HT1080 (cell line): Measurements from ENCODE around the gene SLC34A1. TPM values are rescaled to one million over a fixed set of nuclear protein-coding genes. Genes with fewer than 3 reads are reported as not detected.
"Not testable (repeated sequence)": the region's sequence is repeated elsewhere in the genome, so short reads cannot be mapped to it uniquely, and the experiment has no call there.

ENCODE experiments used
- DNase-seq: peaks from one replicate; pipeline ENCODE4 v3.0.0-alpha.2; 2015; ENCODE audit warnings: low read depth
- polyA plus RNA-seq, 2 experiments: library from polyadenylated mRNA; depleted of rRNA; stranded (reverse); fragments of >200 nt; gene quantifications; 2 replicates each; pipeline ENCODE4 v1.2.3, GENCODE V29; 2015
- total RNA-seq: library from RNA; depleted of rRNA; stranded (reverse); fragments of >200 nt; shearing (Covaris generic); gene quantifications from 2 replicates; pipeline ENCODE4 v1.2.3, GENCODE V29; 2014; rRNA removed

Gene SLC34A1, protein sequence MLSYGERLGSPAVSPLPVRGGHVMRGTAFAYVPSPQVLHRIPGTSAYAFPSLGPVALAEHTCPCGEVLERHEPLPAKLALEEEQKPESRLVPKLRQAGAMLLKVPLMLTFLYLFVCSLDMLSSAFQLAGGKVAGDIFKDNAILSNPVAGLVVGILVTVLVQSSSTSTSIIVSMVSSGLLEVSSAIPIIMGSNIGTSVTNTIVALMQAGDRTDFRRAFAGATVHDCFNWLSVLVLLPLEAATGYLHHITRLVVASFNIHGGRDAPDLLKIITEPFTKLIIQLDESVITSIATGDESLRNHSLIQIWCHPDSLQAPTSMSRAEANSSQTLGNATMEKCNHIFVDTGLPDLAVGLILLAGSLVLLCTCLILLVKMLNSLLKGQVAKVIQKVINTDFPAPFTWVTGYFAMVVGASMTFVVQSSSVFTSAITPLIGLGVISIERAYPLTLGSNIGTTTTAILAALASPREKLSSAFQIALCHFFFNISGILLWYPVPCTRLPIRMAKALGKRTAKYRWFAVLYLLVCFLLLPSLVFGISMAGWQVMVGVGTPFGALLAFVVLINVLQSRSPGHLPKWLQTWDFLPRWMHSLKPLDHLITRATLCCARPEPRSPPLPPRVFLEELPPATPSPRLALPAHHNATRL
- total RNA-seq, result 0.10 and 0.34 TPM in 2 replicates
- not detected in 2 replicates for polyA plus RNA-seq (2015; cell fraction: cytosol; rRNA removed)
- 0.12 TPM in 1 of 2 replicates, not detected in the other for polyA plus RNA-seq (2015; cell fraction: nucleus; rRNA removed)

DNA sequence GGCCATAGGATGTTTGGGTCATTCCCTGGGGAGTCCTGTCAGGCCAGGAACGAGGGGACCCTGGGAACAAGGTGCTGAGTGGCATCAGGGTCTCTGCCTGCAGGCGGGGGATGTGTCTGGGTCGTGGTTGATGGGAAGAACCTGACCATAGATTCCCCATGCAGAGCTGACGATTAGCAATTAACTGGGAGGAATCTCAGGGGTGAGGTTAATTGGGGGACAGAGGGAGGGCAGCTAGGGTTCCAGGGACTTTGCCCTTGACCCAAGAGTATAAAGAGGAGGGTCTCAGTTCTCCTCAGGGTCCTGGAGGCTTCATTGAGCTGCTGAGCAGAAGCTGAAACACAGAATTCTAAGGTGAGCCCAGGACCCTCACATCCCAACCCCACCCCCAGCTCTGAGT lies at the start of gene SLC34A1:
Gene SLC34A1, plus strand, starts transcription at position 301 of the 400 bp plus-strand sequence. CDS start 1,308 bp downstream, outside the sequence.
- no peak for DNase-seq

DNA sequence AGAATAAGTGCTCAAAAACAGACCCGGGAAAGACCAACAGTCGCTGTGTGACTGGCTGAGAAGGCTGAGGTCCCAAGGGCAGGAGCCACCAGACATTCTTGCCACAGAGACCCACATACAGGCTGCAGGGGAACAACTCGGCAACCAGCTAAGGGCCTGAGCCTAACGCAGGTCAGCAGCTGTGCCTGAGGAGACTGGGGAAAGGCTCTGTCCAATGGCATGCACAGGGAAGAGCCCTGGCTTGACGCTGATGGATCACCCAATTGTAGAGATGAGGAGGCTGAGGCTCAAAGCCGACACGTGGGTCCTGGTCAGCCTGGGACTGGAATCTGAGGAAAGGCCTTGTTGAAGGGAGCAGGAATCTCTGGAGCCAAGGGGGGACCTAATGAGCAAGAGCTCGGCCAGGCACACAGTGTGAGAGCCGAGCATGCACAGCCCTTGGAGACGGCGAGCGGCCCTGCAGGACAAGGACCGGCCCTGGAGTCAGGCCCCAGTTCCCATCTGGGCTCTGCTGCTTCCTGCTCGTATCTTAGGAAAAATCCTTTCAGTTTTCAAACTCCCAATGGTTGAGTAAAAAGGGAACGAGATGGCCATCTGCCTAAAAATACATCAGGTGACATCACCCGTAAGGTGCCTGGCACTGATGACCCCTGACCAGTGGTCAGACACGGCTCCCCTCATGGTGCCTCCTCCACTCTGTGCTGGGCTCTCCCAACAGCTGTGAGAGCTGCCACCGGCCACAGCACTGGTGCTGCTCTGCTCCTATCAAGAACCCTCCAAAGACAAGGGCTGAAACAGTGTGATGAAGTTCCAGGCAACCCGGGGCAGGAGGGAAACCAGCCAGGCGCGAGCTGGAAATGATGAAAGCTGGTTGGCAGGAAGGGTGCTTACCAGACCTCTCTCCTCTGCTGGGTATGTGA lies 49.2 kb upstream of the SLC34A1 start:
- no peak for DNase-seq

DNA sequence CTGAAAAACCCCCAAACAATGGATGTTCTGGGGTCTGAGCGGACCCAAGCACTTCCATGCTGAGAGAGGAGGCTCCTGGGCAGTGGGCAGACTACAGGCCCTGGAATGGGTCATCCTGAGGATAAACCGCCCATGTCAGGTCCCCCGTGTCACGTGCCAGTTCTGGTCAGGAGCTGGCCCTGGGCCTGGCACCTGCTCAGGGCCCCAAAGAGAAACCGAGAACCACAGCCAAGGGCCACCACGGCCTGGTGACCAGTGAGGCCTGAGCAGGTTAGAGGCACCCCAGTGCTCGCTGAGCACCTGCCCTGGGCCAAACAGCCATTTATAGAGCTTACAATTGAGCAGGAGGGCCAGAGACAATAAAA lies 48.6 kb upstream of the SLC34A1 start:
- DNase-seq, result no peak

DNA sequence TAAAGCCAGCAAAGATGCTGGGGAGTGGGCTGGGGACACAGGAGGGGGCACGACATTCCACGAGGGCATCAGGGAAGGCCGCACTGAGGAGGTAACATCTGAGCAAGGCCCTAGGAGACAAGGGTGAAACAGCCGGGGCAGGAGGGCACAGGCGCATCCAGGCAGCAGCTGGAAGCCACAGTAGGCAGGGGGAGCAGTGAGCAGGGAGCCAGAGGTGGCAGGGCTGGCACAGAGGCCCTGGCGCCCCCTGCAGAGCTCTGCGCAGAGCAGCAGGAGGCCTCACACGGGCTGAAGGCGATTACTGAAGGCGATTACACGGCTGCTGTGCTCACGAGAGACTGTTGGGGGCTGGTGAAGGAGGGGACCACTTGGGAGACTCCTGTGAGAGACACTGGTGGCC lies 48.1 kb upstream of the SLC34A1 start:
- DNase-seq, result peak; percentile 49

DNA sequence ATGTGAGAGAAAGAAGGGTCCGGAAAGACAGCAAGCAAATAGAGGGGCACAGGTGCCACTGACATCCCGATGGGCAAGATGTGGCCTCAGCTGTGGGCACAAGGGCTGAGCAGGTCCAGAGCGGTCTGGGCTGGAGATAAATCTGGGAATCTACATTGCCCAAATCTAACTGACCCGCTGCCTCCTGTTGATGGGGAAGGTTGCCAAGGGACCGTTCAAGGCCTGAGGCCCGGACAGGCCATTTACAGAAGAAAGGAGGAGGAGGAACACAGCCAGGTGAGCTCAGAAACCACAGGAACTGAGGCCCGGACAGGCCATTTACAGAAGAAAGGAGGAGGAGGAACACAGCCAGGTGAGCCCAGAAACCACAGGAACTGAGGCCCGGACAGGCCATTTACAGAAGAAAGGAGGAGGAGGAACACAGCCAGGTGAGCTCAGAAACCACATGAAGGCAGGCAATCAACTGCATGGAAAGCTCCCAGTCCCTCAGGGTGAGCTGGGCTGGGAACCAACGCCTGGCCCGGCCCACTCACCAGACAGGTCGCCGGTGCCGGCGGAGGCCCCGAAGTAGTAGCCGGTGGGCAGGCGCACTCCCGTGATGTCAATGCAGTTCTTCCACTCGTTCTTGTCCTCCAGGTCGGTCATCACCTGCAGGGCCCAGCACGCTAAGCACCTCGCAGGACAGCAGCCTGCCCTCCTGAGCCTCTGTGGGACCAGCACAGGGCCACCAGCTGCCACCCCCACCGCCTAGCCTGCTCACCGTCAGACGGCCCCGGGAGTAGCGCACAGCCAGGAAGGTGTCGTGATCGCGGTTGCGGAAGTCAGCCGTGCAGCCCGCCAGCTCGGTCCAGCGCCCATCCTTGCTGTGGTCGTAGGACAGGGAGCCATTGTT lies 47.4 kb upstream of the SLC34A1 start:
- DNase-seq, result no peak

DNA sequence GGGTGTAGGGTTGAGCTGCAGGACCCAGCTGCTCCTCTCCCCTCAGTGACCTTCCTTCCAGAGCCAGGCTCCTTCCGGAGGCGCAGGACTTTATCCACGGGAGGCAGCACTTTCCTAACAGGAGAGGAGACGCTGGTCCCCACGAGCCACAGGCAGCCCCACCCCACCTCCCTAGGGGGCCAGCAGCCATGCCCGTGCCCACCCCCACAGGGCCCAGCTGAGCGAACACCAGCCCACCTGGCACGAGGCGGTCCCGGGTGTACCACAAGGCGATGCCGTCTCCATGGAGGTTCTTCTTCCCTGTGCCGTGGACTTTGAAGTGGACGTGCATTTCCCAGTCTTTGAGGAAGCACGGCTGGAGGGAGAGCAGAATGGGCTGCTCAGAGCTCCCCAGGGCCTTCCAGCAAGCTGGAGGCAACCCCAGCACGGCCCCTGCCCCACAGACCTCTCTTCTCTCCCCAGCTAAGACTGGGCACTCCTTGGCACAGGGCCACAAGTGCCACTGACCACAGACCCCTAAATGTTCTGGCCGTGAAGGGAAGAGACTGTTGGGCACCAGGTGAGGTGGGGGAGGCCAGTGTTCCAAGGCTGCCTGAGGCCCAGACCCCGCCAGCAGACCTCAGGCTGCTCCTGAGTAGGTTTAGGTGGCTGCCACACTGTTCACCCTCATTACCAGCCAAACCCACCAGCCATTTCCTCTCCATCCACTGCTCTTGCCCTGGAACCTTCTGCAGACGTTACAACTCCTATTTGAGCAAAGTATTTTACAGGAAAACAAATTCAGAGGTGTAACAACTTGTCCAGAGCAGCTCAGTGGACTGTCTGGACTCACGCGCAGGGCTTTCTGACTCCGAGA lies 45.8 kb upstream of the SLC34A1 start:
- DNase-seq, result no peak

DNA sequence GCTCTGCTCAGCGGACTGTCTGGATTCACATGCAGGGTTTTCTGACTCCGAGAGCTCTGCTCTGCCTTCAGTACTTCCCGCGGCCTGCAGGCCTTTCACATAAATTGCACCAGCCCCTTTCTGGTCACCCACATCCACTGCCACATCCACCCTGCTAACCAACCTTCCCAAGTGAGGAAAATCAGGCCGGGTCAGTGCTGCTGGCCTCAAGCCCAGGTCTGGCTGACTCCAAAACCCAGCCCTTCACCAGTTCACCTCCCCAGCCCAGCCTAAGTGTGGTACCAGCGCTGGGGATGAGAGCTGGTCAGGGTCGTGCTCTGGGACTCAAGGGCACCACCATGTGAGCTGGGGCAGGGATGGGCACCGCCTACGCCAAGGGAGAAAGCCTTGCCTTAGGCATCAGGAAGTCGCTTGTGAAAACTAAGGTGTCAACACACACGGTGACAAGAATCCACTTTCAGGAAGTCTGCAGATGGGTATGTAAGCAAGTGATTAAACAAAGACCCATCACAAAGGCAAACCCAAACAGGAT lies 45.1 kb upstream of the SLC34A1 start:
- no peak for DNase-seq

DNA sequence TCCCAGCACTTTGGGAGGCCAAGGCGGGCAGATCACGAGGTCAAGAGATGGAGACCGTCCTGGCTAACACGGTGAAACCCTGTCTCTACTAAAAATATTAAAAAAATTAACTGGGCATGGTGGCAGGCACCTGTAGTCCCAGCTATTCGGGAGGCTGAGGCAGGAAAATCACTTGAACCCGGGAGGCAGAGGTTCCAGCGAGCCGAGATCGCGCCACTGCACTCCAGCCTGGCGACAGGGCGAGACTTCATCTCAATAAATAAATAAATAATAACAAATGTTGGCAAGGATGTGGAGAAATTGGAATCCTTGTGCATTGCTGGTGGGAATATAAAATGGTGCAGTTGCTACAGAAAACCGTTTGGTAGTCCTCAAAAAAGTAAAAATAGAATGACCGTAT lies 41.2 kb upstream of the SLC34A1 start:
- not testable (repeated sequence) for DNase-seq

DNA sequence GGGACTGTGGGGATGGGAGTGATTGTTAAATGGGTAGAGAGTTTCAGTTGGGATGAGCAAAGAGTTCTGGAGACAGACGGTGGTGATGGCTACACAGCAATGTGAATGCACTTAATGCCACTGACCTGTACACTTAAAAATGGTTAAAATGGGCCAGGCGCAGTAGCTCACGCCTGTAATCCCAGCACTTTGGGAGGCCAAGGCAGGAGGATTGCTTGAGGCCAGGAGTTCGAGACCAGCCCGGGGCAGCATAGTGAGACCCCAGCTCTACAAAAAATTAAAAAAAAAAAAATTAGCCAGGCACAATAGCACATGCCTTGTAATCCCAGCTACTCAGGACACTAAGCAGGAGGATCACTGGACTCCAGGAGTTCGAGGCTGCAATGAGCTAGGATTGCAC lies 40.5 kb upstream of the SLC34A1 start:
- no peak for DNase-seq

DNA sequence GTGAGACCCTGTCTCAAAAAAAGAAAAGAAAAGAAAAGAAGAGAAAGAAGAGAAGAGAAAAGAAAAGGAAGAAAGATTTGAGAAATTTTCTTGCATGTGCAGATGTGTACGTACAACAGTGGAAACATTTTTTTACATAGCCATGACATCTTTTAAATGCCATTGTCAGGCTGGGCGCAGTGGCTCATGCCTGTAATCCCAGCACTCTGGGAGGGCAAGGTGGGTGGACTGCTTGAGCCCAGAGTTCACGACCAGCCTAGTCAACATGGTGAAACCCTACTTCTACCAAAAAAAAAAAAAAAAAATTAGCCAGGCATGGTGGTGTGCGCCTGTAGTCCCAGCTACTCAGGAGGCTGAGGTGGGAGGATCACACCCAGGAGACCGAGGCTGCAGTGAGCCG lies 39.3 kb upstream of the SLC34A1 start:
- no peak for DNase-seq

DNA sequence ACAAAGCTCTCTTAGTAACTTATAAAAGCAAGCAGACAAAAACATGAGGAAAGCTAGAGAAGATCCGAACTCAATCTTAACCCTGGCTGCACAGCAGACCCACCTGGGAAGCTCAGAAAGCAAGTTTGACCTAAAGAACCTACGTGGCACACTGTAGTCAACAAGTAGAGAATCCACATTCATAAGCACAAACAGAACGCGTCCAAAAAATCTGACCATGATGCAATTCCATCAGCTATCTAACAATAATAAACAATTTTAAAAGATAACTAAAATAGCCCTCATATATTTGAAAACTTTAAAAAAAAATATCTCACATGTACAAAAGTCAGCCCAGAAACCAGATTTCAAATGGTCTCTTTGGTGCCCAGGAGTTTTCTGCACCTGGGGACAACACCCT lies 37.4 kb upstream of the SLC34A1 start:
- no peak for DNase-seq

DNA sequence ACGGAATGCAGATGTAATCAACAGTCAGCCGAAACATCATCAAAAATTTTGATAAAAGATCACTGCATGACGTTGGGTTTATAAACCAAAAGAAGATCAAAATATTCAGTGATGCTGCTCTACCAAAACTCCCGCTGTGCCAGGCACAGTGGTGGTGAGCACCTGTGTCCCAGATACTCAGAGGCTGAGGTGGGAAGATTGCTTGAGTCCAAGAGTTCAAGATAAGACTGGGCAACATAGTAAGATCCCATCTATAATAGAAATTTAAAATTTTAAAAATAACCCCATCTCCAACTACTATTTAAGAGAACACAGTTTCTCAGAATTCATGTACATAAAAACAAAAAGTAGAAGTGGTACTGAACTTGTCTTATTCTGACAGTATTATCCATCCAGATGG lies 36.5 kb upstream of the SLC34A1 start:
- no peak for DNase-seq

DNA sequence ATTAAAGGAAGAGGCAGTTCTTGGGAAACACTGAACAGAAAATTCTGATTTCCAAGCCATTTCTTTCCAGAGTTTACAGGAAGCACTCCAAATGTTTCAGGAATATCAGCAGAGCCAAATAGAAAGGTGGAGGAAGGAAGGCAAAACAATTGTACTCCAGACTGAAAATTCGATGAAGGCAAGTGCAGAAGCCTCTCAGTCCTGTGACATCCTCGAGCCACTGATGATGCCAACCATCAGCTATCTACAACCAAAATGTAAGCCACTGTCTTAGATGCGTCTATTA lies 34.9 kb upstream of the SLC34A1 start:
- no peak for DNase-seq

DNA sequence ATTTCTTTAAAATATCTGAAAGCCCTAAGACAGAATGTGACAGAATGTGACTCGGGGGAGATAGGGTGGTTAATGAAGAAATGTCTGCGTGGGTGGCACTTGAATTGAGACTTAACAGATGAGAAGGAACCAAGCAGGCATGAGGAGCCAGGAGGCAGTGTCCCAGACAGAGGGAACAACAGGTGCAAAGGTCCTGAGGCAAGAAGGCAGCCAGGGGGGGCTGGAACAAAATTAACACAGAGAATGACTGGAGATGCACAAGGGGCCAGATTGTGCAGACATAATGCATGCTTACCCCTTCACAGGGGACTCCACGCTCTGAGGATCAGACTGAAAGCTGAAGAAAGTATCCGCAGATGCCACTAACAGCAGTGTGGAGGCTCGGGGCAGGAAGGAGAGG lies 34.5 kb upstream of the SLC34A1 start:
- DNase-seq, result no peak

DNA sequence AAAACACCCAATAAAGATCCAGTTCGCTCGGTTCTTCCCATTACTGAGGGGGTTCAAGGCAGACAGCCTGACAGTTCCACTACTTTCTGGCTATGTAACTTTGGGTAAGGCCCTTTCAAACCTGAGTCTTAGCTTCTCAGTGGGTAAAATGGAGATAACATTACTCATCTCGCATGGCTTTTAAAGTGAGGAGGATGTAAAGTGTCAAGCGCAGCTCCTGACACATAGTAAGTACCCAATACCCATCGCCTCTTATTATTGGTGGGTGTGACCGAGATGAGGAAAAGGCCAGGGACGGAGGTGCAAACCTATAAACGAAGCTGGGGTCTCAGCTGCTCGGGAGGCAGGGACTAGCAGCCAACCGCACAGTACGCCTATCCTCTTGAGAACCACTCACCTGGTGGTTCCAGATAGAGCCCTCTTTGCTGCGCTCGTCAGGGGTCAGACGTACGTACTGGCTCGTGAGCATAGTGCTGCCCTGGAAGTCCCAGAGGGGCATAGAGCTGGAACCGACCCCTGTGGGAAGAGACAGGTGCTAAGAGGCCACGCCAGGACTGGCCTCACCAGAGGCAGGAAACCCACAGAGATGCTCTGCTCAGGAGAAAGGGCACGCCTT lies 33.4 kb upstream of the SLC34A1 start:
- no peak for DNase-seq

DNA sequence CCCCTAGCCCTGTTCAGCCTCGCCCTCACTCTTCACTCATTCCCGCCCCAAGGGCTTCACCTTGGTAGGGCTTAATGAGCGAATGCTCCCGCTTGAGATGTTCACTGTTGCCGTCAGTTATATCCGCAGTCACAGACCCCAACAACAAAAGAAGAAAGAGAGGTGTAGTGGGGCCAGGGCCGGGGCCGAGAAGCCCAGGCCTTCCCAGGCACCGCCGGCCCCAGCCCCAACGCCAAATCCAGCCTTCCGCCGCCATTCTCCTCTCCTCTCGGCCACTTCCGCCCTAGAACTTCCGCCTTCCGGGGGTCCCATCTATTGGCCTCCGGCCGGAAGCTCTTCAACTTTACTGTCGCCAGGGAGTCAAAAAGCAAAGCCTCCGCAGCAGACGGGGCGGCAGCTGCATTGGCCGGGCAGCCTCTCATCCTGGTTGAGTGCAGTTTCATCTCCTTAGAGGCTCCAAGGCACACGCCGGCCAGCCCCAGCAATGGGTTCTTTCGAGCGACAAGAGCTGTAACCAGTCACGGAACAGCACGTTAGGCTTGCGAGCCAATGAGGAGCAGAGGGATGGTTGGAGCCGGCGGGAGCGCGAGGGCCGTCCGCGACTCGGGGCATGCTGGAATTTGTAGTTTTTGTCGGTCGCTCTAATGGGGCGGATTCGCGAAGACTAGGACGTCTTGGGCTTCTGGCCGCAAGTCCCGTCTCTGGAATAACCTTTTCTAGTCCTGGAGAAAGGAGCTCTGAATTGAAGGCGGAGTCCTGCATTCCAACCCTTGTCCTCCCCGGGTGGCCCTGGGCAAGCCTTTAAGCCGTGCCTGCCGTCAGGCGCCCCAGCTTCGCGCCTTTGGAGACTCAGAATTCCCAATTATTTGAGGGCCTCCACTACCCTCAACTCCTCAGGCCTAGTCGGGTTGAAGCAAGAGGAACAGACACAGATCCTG lies 32.6 kb upstream of the SLC34A1 start, which contains the start of gene LMAN2:
Gene LMAN2, minus strand, starts transcription at position 277 of the 938 bp plus-strand sequence. Its CDS starts 21 bp downstream, at position 256.
- DNase-seq, result peak; percentile 96

DNA sequence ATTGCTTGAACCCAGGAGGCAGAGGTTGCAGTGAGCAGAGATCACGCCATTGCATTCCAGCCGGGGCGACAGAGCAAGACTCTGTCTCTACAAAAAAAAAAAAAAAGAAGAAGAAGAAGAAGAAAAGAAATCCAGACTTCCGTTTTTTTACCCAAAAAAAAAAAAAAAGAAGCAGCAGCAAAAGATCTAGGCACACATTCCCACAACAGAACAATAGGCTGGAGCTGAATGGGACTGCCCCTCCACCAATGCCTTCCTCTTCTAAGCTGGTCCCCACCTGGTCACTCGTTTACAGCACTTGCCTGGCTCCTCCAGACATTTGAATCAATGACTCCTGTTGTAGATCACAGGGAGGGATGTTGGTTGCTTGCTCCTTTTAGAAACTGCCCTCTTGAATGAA lies 31.1 kb upstream of the SLC34A1 start:
- DNase-seq, result no peak

DNA sequence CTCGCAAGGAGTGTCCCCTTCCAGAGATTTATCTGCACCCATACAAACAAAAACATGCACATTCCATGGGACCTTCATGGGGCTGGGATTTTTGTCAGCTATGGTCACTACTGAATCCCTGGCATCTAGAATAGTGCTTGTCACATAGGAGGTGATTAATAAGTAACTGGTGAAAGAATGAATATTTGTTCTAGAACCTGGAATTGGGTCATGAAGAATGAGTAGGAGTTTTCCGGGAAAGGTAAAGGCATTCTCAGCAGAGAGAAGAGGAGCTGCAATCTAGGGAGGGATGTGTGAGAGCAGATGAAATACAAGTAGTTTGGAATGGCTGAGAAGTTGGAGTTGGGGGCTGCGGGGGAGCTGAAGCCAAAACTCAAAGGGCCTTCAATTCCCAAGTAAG lies 30.0 kb upstream of the SLC34A1 start:
- DNase-seq, result no peak
